ENCODE results near the gene PKNOX2.

GRCh38 chr11:125425601-125426000 is 261.1 kb downstream of the PKNOX2 start:
- TF ChIP-seq, protein P1, sequence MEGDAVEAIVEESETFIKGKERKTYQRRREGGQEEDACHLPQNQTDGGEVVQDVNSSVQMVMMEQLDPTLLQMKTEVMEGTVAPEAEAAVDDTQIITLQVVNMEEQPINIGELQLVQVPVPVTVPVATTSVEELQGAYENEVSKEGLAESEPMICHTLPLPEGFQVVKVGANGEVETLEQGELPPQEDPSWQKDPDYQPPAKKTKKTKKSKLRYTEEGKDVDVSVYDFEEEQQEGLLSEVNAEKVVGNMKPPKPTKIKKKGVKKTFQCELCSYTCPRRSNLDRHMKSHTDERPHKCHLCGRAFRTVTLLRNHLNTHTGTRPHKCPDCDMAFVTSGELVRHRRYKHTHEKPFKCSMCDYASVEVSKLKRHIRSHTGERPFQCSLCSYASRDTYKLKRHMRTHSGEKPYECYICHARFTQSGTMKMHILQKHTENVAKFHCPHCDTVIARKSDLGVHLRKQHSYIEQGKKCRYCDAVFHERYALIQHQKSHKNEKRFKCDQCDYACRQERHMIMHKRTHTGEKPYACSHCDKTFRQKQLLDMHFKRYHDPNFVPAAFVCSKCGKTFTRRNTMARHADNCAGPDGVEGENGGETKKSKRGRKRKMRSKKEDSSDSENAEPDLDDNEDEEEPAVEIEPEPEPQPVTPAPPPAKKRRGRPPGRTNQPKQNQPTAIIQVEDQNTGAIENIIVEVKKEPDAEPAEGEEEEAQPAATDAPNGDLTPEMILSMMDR (conservative IDR thresholded peaks at IDR 0.05; ENCODE audit: low read length) = no peak
- no peak for TF ChIP-seq EZH2phosphoT487 (IDR thresholded peaks at IDR 0.05; ENCODE audit: borderline replicate concordance, low read depth, low read length)

Measured in OCI-LY7 (cell line).